GM12891 (cell line): ENCODE results near the gene CHMP2A.

Experiments
- DNase-seq: peaks from one replicate; pipeline ENCODE4 v3.0.0; 2011; ENCODE audit warnings: low spot score; ENCODE audit not compliant: insufficient read length
- FAIRE-seq: peaks from 2 replicates; lab custom pipeline; 2011; peaks lifted over from hg19 to GRCh38; lab: Jason Lieb, UNC
- PAX5 ChIP-seq: IDR thresholded peaks from 2 replicates; pipeline ENCODE4 v1.6.1; 2011; ENCODE audit warnings: low read length, moderate library complexity, mild to moderate bottlenecking; ENCODE audit not compliant: insufficient read depth, severe bottlenecking
- POLR2A ChIP-seq: IDR thresholded peaks from 2 replicates; pipeline ENCODE4 v1.6.1; 2011; ENCODE audit warnings: low read depth, low read length, control low read depth
- POLR2AphosphoS5 ChIP-seq: IDR thresholded peaks from 2 replicates; pipeline ENCODE4 v1.6.1; 2011; ENCODE audit warnings: low read depth, low read length, control low read depth
- POU2F2 ChIP-seq: IDR thresholded peaks from 2 replicates; pipeline ENCODE4 v1.6.1; 2011; ENCODE audit warnings: low read depth, mild to moderate bottlenecking, control low read depth, low read length, moderate library complexity
- SPI1 ChIP-seq: IDR thresholded peaks from 2 replicates; pipeline ENCODE4 v1.6.1; 2011; ENCODE audit warnings: low read depth, low read length, control low read depth
- TAF1 ChIP-seq: IDR thresholded peaks from 2 replicates; pipeline ENCODE4 v1.6.1; 2011; ENCODE audit warnings: low read depth, low read length, control low read depth

CHMP2A gene

GRCh38 chr19:58569191-58569942 lies 14.5 kb upstream of the CHMP2A start:
- FAIRE-seq (no peak), DNase-seq (no peak)
- no peak for TF ChIP-seq POU2F2
- TF ChIP-seq TAF1 = no peak
- no peak for TF ChIP-seq PAX5
- TF ChIP-seq POLR2A = no peak
- TF ChIP-seq SPI1 = no peak
- no peak for TF ChIP-seq POLR2AphosphoS5

DNA sequence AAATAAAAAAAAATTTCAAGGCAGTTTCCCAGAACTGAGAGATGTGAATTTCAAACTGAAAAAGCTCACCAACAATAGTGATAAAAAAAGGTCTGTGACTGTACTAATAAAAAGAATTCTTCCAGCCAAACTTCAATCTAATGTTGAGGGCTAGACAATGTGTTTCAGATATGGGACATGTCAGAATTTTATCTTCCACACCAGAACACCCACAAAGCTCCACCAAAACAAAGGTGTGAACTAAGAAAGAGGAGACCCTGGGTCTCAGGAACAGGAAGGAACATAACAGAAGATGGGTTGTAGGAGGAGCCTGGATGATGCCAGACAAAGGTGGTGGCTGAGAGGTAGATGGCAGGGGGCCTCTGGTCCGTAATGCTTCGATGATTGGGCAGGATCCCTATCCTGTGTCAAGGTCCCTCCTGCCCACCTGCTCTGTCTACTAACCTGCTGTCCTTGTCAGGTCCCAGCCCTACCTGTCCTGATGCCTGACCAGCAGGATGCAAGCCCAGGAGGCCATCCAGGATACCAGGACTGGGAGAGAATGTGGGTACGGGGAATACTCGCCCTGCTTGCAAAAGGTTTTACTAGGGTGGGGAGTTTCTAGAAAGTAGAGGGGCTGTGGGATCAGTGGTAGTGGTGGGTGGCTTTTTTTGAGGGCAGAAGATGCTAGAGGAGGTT lies 13.7 kb upstream of the CHMP2A start:
- TF ChIP-seq POU2F2 (no peak), POLR2AphosphoS5 (no peak), TAF1 (no peak), PAX5 (no peak), POLR2A (no peak), SPI1 (no peak)
- no peak for DNase-seq
- FAIRE-seq = no peak

- no peak for TF ChIP-seq POLR2AphosphoS5
- TF ChIP-seq TAF1 = no peak
- TF ChIP-seq POLR2A = no peak
- no peak for TF ChIP-seq SPI1
- TF ChIP-seq PAX5 = no peak
- TF ChIP-seq POU2F2 = no peak
- DNase-seq (no peak), FAIRE-seq (no peak)
Observed at GRCh38 chr19:58566989-58567388, 12.1 kb upstream of the CHMP2A start.

GRCh38 chr19:58563823-58564222 lies 8.9 kb upstream of the CHMP2A start:
- DNase-seq = no peak
- no peak for TF ChIP-seq PAX5
- TF ChIP-seq POU2F2 = no peak
- no peak for TF ChIP-seq TAF1
- no peak for TF ChIP-seq SPI1
- TF ChIP-seq POLR2AphosphoS5 = no peak
- TF ChIP-seq POLR2A = no peak

DNA sequence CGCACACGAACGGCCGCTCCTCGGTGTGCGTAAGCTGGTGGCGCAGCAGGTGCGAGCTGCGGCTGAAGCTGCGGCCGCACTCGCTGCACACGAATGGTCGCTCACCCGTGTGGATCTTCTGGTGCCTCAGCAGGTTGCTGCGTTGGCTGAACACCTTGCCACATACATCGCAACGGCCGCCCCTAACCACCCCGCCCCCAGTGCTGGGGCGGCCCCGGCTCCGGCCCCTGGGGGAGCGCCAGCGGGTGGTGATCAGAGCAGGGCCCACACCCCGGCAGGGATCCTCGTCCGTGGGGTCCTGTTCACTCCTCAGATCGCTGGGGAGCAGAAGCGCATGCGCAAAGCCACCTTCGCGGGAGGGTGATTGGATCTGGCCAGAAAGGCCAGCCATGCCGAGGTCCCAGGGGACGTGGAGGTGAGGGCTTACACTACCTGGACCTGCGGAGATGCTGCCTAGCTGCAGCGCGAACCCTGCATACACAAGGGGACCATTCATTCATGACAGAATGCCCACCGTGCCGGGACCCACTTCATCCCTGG lies 8.2 kb upstream of the CHMP2A start:
- TF ChIP-seq TAF1 (no peak), POLR2AphosphoS5 (no peak), POU2F2 (no peak; the same call in 1 of the 2 replicates), POLR2A (no peak), PAX5 (no peak), SPI1 (no peak)
- DNase-seq (no peak), FAIRE-seq (peak; percentile 88)

More at GRCh38 chr19:58563823-58564222, 8.9 kb upstream of the CHMP2A start:
- no peak for FAIRE-seq

DNA sequence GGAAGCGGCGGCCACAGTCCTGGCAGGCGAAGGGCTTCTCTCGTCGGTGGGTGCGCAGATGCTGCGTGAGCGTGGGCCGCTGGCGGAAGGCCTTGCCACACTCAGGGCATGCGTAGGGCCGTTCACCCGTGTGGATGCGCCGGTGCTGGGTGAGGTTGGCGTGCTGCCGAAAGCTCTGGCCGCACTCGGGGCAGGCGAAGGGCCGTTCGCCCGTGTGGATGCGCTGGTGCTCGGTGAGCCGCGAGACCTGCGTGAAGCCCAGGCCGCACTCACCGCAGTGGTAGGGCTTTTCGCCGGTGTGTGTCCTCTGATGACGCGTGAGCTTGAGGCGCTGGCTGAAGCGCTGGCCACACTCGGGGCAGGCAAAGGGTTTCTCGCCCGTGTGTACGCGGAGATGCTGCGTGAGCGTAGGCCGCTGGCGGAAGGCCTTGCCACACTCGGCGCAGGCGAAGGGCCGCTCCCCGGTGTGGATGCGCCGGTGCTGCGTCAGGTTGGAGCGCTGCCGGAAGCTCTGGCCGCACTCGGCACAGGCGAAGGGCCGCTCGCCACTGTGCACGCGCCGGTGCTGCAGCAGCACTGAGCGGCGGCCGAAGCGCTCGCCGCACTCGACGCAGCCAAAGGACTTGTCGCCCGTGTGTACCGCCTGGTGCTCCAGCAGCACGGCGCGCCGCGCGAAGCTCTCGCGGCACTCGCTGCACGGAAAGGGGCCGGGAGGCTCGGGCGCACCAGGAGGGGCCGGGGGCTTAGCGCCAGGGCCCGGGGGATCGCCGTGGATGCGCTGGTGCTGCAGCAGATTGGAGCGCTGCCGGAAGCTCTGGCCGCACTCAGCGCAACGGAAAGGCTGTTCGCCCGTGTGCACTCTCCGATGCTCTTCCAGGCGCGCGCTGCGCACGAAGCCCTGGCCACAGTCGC lies 7.5 kb upstream of the CHMP2A start:
- TF ChIP-seq POLR2A (no peak), POLR2AphosphoS5 (peak; percentile 36; the same call in 1 of the 2 replicates)
- no peak for FAIRE-seq
- DNase-seq = no peak

- TF ChIP-seq TAF1 = no peak
- no peak for TF ChIP-seq POLR2AphosphoS5
- TF ChIP-seq PAX5 = no peak
- TF ChIP-seq POU2F2 = no peak
- no peak for TF ChIP-seq SPI1
- no peak for TF ChIP-seq POLR2A
- peak; percentile 23 for FAIRE-seq
- DNase-seq = no peak
Observed at GRCh38 chr19:58561373-58562121, 6.6 kb upstream of the CHMP2A start.

DNA sequence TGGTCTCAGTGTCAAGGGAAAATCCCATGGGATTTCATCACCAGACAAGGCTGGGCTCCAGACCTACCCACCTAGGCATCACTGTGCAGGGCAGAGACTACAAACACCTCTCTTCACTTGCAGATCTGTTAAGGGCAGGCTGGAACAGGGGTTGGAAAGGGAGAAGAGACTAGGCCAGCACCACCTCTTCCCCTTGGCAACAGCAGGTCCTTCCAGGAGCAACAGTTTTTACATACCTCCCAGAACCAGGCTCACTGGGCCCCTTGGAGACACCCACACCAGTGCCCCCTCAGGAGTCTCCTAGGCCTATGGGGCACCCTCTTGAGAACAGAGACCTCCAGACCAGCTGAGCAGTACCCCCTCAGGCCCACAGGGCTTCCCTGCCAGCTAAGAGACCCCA lies 6.0 kb upstream of the CHMP2A start:
- TF ChIP-seq TAF1 = no peak
- TF ChIP-seq POU2F2 = no peak
- no peak for TF ChIP-seq POLR2A
- TF ChIP-seq POLR2AphosphoS5 = no peak
- DNase-seq (no peak), FAIRE-seq (no peak)
